HG02678 (cell line): Measurements from ENCODE around the gene SLC22A12.
"Not testable (repeated sequence)": the region's sequence is repeated elsewhere in the genome, so short reads cannot be mapped to it uniquely, and the experiment has no call there.

Experiments used
- ATAC-seq: cut with Tn5 transposase; IDR thresholded peaks from one replicate; pipeline ENCODE4 v1.9.1; 2021; ENCODE audit warnings: mild to moderate bottlenecking, moderate library complexity; ENCODE audit not compliant: unreplicated experiment

SLC22A12 gene

DNA sequence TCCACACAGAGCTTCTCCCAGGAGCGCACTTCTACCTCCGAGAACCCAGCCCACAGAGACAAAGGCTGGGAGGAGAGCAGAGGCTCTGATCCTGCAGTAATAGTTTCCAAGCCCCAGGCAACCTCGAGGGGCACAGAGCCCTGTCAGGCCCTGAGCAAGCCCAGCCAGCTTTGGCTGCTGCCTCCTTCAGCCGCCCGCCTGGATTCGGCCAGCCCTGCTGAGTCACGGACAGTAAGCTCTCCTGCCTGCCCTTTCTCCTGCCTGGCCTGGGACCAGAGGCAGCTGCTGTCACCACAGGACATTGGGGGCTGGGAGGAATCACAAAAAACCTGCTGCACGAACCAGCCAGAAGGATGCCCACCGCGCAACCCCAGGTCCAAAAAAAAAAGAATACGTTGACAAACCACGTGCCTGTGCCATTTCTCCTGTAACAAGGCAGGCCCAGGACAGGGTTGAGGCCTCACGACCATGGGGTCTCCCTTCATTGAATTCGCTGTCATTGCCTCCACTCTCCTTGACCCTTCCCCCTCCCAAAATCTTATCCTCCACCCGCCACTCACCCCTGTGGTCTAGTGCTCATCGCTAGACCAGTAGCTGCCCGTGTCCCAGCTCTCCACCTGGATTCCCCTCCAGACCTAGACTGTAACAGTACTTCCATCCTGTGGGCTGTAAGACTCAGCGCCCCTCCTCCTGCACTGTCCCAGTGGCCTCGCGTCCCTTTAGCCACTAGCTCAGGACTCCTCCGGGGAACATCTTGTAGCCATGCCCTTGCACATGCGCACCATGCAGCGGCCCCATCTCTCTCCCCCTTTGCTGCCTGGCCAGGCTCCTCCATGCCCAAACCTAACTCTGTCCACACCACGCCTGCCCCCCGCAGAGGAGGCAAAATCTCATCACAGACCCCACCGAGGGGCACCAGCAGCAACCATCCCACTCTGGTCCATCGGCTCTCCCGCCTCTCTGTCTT, 7.4 kb upstream of the SLC22A12 start:
- no peak for ATAC-seq

DNA sequence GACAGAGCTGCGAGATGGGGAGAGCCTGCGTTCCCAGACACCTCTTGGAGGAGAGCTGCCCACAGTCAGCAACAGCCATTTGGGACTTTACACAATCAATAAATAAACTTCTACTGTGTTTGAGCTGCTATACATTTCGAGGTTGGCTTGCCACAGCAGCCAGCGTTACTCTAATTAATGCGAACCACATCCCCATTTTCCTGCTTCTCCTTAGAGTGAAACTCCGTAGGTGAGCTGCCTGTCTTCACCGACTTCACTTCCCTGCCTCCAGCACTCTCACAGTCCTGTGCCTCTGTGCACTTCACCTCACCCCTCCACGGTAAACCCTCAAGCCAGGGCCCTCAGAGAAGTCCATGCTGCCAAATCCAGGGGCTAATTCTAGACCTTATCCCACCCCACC, 5.9 kb upstream of the SLC22A12 start:
- ATAC-seq, result no peak

DNA sequence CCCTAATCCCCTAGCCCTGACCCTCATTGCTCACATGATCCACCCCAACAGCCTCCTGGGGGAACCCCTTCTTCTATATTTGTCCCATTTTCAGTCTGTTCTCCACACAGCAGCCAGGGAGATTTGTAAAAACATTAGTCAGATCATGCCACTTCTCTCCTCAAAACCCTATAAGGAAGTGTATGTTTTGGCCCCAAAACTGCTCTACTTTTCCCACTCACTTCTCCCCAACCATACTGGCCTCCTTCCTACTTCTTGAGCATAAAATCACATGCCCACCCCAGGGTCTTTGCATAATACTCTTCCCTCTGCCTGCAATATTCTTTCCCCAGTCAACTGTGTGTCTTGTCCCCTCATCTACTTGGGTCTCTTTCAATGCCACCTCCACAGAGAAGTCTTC, 4.7 kb upstream of the SLC22A12 start:
- ATAC-seq, result no peak

DNA sequence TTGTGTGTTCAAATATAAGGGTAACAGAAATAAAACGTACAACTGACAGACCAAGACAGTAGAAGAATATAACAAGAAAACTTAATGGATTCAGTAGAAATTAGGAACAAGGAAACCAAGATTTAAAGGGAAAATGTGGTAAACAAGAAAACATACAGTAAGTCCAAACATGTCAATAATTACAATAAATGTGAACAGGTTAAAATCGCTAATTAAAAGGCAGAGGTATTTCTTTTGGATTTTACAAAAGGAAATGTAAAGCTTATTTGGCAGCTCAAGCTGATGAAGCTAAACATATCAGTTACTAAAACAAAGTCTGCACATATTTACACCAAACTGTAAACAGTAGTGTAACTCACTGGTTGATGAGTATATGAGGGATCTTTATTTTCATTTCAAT, 2.3 kb upstream of the SLC22A12 start:
- ATAC-seq, result no peak

DNA sequence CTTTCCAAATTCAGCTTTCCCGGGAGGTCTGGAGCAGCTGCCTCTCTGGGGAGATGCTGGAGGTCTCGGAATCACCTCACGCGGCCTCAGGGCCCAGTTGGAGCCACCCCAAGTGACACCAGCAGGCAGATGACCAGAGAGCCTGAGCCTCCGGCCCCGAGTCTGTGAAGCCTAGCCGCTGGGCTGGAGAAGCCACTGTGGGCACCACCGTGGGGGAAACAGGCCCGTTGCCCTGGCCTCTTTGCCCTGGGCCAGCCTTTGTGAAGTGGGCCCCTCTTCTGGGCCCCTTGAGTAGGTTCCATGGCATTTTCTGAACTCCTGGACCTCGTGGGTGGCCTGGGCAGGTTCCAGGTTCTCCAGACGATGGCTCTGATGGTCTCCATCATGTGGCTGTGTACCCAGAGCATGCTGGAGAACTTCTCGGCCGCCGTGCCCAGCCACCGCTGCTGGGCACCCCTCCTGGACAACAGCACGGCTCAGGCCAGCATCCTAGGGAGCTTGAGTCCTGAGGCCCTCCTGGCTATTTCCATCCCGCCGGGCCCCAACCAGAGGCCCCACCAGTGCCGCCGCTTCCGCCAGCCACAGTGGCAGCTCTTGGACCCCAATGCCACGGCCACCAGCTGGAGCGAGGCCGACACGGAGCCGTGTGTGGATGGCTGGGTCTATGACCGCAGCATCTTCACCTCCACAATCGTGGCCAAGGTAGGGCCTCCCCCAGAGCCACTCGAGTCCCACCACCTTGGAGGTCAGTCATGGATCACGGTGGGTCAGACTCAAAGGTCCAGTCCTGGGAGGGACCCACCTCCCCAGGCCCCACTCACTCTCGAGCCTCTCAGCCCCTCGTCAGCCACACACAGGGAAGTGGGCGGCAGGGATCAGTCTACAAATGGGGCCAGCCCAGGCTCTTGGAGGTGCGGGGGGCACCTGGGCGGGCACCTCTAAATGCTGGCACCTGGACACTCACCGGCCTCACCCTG, 525 bp downstream of the SLC22A12 start:
- no peak for ATAC-seq

DNA sequence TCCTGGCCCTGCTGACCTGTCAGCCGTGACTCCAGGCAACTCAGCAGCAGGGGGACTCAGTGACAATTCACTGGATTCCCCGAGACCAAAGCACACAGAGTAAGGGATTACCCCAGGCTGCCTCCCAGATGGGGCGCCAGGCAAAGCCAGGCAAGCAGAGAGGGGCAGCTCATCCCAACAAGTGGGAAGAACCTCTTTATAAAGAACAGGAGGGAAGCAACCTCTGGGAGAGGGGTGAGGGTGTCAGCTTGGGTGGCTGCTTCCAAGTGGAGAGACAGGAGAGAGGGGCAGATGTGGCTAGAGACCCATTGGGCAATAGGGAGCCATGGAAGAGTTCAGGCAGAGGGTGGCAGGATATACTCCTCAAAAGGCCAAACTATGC, 1.2 kb downstream of the SLC22A12 start:
- no peak for ATAC-seq

DNA sequence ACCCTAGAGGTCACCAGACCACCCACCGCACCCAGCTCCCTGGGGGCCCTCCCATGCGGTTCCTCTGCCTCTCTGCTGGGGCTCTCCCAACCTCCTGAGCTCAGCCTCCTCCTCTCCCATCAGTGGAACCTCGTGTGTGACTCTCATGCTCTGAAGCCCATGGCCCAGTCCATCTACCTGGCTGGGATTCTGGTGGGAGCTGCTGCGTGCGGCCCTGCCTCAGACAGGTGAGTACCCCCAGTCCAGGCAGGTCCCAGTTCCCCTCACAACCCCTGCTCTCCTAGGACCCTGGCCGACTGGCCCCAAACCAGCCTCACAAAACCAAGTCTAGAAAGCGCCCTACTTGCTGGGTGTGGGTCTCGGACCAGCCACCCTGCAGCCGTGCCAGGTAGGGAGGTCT, 1.6 kb downstream of the SLC22A12 start:
- no peak for ATAC-seq

DNA sequence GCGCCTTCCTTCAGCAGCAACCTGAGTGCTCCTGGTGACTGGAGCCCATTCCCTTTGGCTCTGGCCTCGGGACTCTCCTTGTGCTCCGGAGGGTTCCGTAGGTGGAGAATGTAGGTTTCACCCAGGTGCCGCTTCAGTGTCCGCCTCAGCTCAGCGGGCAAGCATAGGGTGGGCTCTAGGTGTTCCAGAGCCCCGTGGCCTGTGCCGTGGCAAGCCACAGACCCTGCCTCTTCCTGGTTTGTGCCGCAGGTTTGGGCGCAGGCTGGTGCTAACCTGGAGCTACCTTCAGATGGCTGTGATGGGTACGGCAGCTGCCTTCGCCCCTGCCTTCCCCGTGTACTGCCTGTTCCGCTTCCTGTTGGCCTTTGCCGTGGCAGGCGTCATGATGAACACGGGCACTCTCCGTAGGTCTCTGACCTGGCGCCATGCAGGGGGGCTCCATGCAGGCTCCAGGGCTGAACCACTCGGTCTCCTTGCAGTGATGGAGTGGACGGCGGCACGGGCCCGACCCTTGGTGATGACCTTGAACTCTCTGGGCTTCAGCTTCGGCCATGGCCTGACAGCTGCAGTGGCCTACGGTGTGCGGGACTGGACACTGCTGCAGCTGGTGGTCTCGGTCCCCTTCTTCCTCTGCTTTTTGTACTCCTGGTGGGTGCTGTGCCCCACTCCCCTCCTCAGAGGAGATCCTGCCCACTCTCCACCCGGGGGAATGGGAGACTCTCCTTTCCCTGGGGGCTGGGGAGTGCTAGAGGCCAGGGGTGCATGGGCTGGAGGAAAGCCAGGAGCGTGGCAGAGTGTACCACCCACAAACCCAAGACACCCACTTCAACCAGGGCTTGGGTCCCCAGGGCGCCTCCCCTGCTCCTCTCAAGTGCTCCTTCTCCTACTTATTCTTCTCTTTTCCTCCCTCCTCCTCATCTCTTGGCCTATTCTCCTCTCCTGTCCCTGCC, 2.4 kb downstream of the SLC22A12 start:
- no peak for ATAC-seq

DNA sequence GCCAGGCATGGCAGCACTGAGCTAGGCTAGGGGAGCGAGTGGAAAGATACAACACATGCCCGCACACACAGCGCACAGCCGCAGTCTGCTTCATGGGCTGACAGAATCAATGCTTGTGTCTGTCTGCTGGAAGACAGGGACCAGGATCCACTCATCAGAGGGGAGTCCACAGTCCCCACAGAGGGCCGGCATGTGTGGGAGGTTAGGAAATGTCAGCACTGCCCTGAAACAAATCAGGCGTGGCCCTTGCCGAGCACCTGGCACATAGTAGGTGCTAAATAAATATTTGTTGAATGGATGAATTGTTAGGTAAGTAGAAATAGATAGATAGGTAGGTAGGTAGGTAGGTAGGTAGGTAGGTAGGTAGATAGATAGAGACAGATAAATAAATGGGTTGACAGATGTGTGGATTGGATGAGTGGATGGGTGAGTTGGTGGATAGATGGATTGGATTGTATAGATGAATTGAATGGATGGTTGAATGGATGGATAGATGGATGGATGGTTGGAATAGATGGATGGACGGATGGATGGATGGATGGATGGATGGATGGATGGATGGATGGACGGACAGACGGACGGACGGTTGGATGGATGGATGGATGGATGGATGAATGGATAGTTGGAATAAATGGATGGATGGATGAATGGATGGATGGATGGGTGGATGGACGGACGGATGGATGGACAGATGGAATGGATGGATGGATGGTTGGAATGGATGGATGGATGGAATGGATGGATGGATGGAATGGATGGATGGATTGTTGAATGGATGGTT, 3.3 kb downstream of the SLC22A12 start:
- no peak for ATAC-seq

DNA sequence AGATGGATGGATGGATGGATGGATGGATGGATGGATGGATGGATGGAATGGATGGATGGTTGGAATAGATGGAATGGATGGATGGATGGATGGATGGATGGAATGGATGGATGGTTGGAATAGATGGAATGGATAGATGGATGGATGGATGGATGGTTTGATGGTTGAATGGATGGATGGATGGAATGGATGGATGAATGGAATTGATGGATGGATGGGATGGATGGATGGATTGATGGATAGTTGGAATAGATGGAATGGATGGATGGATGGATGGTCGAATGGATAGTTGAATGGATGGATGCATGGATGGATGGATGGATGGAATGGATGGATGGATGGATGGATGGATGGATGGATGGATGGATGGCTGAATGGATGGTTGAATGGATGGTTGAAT, 4.9 kb downstream of the SLC22A12 start:
- ATAC-seq, result not testable (repeated sequence)

DNA sequence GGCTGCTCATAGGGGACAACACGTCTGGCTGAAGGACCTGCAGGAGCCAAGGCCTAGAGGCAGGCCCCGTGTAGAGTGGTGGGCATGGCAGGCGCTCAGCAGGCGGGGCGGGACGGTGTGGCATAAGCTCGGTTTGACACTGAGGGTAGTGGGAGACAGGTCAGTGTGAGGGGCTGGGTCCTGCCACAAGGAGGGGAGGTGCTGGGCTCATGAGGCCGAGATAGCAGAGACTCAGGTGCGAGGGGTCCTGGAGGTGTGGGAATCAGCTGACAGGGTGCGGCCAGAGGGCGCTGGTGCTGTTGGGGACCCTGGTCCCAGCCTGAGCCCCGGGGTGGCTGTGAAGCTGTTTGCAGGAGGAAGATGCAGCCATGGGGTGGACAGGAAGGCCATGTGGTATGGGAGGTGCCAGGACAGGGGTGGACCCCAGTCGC, 6.7 kb downstream of the SLC22A12 start:
- ATAC-seq, result no peak

DNA sequence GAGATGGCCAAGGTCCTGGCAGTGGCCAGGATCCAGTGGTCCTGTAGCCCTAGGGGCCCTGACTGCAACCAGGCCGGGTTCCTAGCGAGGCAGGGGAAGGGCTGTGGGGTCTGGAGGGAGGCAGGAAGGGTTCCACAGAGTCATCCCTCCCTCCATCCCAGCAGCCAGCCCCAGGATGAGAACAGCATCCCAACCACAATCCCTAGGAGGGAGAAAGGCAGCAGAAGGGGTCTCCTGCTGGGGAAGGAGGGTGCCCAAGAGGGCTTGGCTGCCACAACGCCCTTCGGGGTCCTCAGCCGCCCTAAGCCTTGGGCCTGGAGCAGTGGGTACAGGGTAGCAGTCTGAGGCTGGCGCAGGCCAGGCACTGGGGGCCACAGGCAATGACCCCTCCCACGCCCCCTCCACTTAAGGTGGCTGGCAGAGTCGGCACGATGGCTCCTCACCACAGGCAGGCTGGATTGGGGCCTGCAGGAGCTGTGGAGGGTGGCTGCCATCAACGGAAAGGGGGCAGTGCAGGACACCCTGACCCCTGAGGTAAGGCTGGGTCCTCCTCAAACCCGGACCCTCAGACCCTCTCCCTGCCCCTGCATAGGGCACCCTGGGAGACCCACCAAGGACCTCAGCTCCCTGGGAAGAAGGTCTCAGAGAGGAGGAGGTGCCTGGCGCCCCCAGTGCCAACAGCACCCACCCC, 7.2 kb downstream of the SLC22A12 start:
- no peak for ATAC-seq

DNA sequence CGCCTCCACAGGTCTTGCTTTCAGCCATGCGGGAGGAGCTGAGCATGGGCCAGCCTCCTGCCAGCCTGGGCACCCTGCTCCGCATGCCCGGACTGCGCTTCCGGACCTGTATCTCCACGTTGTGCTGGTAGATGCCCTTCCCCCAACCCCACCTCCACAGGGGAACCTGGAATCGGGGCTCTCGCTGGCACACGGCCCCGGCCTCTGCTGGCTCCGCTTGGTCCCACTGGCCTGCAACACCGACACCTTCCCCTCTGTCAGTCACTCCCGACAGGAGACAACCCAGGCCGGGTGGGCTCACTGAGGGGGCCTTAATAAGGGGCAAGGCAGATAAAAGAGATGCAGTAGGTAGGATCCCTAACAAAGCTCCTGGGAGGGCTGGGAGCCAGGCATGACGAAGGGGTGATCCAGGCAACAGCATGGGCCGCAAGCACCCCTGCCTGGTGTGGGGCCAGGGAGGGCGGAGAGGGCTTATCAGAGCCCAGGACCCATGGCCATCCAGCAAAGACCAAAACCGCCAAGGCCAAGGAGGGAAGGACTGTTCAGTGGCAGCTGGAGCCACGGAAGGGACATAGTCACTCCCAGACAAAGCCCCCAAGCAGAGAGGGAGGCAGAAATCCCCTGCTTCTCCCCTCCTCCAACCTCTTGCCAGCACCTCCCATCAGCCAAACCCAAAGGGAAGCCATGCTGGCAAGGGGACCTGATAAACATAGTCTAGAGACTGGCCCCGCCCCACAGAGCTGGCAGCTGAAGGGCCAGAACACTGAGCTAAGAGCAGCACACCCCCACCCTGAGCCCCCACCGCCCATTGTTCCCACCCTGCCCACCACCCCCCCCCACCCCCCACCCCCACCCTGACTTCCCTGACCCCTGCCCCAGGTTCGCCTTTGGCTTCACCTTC, 8.0 kb downstream of the SLC22A12 start:
- ATAC-seq, result no peak

DNA sequence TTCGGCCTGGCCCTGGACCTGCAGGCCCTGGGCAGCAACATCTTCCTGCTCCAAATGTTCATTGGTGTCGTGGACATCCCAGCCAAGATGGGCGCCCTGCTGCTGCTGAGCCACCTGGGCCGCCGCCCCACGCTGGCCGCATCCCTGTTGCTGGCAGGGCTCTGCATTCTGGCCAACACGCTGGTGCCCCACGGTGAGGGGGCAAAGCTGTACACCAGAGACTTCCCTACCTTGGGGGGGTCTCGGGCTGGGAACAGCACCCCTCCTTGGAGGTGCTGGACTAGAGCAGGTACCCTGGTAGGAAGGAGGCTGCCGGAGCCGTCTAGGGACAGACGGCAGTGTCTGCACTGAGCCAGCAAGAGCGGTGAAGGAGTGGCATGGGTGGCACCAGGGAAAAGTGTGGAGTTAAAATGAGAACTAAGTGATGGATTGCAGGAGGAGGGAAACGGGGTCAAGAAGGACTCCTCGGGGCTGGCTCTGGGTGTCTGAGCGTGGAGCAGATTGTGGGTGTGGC, 8.7 kb downstream of the SLC22A12 start:
- no peak for ATAC-seq

DNA sequence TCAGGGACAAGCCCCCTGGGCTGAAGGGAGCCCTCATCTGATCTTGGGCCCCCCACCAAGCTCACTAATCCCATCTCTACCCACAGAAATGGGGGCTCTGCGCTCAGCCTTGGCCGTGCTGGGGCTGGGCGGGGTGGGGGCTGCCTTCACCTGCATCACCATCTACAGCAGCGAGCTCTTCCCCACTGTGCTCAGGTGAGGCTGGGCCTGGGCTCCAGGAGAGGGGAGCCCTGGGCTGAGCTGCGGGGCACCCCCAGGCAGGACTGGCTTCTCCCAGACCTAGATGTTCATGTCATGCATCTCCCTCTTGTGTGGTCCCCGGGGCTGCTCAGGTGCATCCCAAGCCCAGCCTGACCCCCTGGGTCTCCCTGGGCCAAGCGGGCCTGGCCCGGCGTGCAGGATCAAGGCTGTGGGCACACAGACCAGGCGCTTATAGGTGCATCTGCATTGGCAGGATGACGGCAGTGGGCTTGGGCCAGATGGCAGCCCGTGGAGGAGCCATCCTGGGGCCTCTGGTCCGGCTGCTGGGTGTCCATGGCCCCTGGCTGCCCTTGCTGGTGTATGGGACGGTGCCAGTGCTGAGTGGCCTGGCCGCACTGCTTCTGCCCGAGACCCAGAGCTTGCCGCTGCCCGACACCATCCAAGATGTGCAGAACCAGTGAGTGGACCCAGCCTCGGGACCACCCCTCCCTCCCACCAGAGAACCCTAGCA, 9.4 kb downstream of the SLC22A12 start:
- ATAC-seq, result no peak

DNA sequence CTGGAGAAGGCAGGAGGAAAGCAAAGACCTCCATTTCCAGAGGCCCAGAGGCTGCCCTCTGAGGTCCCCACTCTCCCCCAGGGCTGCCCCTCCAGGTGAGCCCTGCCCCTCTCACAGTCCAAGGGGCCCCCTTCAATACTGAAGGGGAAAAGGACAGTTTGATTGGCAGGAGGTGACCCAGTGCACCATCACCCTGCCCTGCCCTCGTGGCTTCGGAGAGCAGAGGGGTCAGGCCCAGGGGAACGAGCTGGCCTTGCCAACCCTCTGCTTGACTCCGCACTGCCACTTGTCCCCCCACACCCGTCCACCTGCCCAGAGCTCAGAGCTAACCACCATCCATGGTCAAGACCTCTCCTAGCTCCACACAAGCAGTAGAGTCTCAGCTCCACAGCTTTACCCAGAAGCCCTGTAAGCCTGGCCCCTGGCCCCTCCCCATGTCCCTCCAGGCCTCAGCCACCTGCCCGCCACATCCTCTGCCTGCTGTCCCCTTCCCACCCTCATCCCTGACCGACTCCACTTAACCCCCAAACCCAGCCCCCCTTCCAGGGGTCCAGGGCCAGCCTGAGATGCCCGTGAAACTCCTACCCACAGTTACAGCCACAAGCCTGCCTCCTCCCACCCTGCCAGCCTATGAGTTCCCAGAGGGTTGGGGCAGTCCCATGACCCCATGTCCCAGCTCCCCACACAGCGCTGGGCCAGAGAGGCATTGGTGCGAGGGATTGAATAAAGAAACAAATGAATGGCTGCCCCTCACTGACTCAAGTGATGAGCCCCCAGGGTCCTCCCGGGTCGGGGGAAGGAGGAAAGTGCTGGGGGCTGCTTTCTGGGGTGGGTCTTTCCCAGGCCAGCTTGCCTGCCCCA, 10.8 kb downstream of the SLC22A12 start:
- ATAC-seq, result no peak
